Urothelium cell line (cell line): Measurements from ENCODE around the gene MDN1.

ENCODE experiments used
- DNase-seq: peaks from one replicate; pipeline ENCODE4 v3.0.0; 2011; ENCODE audit warnings: low spot score, mixed read lengths
- FAIRE-seq: peaks from 2 replicates; lab custom pipeline; 2011; peaks lifted over from hg19 to GRCh38; lab: Jason Lieb, UNC

The MDN1 gene

GRCh38 chr6:89703292-89703691 is 116.3 kb downstream of the MDN1 start:
- no peak for FAIRE-seq
- no peak for DNase-seq

GRCh38 chr6:89702349-89702748 is 117.2 kb downstream of the MDN1 start:
- DNase-seq (no peak), FAIRE-seq (no peak)

- DNase-seq (no peak), FAIRE-seq (no peak)
Observed at GRCh38 chr6:89695667-89696066, 123.9 kb downstream of the MDN1 start.

- no peak for FAIRE-seq
- no peak for DNase-seq
Observed at GRCh38 chr6:89694428-89694827, 125.2 kb downstream of the MDN1 start.

GRCh38 chr6:89693207-89693606 is 126.4 kb downstream of the MDN1 start:
- DNase-seq (no peak), FAIRE-seq (no peak)

GRCh38 chr6:89692256-89692655 is 127.3 kb downstream of the MDN1 start:
- DNase-seq = no peak
- FAIRE-seq = no peak

- FAIRE-seq = no peak
Observed at GRCh38 chr6:89690944-89691324, 128.7 kb downstream of the MDN1 start.

GRCh38 chr6:89689732-89690131 is 129.9 kb downstream of the MDN1 start:
- no peak for FAIRE-seq
- no peak for DNase-seq

More at GRCh38 chr6:89690944-89691324, 128.7 kb downstream of the MDN1 start:
- DNase-seq = no peak

- no peak for DNase-seq
- FAIRE-seq = no peak
Observed at GRCh38 chr6:89688328-89688727, 131.3 kb downstream of the MDN1 start.

- DNase-seq = no peak
- FAIRE-seq = no peak
Observed at GRCh38 chr6:89685311-89685710, 134.3 kb downstream of the MDN1 start.

GRCh38 chr6:89682991-89683390 is 136.6 kb downstream of the MDN1 start:
- no peak for FAIRE-seq
- no peak for DNase-seq

- DNase-seq (no peak), FAIRE-seq (no peak)
Observed at GRCh38 chr6:89681983-89682564, 137.5 kb downstream of the MDN1 start.

- no peak for DNase-seq
- no peak for FAIRE-seq
Observed at GRCh38 chr6:89680551-89680950, 139.0 kb downstream of the MDN1 start.

- FAIRE-seq = no peak
- no peak for DNase-seq
Observed at GRCh38 chr6:89680150-89680549, 139.4 kb downstream of the MDN1 start.

- DNase-seq (no peak), FAIRE-seq (no peak)
Observed at GRCh38 chr6:89679215-89680120, 140.1 kb downstream of the MDN1 start.

GRCh38 chr6:89678531-89678930 is 141.1 kb downstream of the MDN1 start:
- no peak for DNase-seq
- FAIRE-seq = no peak

- FAIRE-seq = no peak
- DNase-seq = no peak
Observed at GRCh38 chr6:89675949-89676748, 143.4 kb downstream of the MDN1 start.

- DNase-seq (no peak), FAIRE-seq (no peak)
Observed at GRCh38 chr6:89670935-89671565, 148.5 kb downstream of the MDN1 start.

- no peak for DNase-seq
- FAIRE-seq = no peak
Observed at GRCh38 chr6:89669002-89669401, 150.6 kb downstream of the MDN1 start.

GRCh38 chr6:89667872-89668556 is 151.6 kb downstream of the MDN1 start:
- DNase-seq = no peak
- no peak for FAIRE-seq
